ENCODE data around the gene REXO4.

Gene REXO4

GRCh38 chr9:133449760-133450159 lies 31.9 kb upstream of the REXO4 start:
- no peak for DNase-seq

DNA sequence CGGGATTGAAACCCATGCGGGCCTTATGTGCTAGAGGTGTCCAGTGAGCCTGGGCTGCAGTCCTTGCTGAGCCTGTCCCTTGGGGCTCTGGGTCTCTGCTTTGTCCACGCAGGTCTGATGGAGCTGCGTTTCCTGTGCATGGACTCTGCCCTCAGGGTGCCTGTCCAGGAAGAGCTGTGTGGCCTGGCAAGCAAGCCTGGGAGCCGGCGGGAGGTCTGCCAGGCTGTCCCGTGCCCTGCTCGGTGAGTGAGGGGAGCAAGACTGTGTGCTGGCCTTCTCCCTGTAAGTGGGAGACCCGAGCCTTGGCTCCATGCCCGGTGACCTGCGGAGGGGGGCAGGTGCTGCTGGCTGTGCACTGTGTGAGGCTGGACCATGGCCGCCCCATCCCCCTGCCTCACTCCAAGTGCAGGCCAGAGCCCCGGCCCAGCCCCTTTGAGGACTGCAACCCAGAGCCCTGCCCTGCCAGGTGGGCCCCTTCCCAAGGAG lies 30.7 kb upstream of the REXO4 start:
- DNase-seq: no peak

- DNase-seq: no peak
These were observed 27.6 kb upstream of the REXO4 start for GRCh38 chr9:133445293-133445969.

- no peak for DNase-seq
These were observed 26.2 kb upstream of the REXO4 start for GRCh38 chr9:133443982-133444381.

DNA sequence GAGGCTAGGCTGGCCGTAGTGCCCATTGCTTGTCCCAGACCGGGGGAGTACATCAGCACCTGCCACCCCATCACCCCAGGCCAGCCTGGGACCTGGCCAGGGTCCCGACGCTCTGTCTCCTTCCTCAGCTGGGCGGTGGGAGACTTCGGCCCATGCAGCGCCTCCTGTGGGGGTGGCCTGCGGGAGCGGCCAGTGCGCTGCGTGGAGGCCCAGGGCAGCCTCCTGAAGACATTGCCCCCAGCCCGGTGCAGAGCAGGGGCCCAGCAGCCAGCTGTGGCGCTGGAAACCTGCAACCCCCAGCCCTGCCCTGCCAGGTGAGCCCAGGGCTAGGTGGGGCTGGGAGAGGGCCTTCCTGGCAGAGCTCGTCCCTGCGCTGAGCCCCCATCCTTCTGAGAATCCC lies 25.4 kb upstream of the REXO4 start:
- DNase-seq: no peak

- DNase-seq: no peak
These were observed 23.8 kb upstream of the REXO4 start for GRCh38 chr9:133441571-133441970.

- DNase-seq: no peak
These were observed 23.1 kb upstream of the REXO4 start for GRCh38 chr9:133440874-133441273.

DNA sequence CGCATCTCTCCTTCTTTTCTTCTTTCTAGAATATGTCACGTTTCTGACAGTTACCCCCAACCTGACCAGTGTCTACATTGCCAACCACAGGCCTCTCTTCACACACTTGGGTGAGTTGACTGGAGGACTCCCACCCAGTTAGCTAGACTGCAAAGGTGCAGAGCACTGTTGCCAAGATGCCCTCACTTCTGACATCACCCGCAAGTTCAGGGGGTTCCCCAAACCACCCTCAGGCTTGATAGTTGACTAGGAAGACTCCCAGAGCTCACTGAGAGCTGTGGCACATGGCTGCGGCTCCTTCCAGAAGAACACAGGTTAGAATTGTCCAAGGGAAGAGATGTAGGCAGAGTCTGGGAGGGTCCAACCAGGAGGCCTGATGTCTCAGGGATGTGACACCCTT lies 21.5 kb upstream of the REXO4 start:
- DNase-seq: no peak

DNA sequence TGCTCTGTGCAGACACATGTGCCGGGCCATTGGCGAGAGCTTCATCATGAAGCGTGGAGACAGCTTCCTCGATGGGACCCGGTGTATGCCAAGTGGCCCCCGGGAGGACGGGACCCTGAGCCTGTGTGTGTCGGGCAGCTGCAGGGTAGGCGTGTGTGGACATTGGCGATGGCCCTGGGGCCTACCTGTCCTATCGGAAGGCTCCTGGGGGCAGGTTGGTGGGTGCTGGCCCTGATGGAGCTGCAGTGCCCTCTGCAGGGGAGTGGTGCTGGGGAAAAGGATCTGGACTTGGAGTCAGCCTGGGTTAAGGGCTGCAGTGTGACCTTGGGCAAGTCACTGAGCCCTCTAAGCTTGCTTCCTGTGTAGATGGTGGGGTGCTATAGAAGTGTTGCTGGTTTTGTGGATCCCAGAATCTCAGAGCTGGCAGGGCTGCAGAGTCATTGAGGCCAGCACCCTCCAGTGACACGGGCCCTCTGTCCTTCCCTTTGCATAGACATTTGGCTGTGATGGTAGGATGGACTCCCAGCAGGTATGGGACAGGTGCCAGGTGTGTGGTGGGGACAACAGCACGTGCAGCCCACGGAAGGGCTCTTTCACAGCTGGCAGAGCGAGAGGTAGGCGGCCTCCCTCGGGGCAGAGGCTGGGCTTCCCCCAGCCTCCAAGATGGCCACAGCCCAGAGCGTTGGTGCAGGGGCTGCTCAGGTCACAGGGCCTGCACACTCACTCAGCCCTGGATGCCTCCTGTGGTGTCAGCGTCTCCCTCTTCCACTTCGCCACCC lies 20.1 kb upstream of the REXO4 start:
- DNase-seq: no peak

DNA sequence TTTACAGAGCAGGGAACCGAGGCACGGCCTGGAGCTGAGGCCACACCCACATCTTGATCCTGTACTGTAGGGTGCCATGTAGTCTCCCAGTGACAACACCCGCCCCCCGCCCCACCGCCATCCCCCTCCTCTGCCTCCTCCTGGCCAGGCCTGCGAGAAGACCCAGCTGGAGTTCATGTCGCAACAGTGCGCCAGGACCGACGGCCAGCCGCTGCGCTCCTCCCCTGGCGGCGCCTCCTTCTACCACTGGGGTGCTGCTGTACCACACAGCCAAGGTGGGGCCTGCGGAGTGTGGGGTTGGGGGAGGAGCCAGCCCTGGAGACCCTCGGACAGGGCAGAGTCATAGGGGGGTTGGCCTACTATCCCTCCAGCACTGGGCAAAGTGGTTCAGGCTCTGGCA lies 18.9 kb upstream of the REXO4 start:
- no peak for DNase-seq

- no peak for DNase-seq
These were observed 15.6 kb upstream of the REXO4 start for GRCh38 chr9:133433351-133433843.

DNA sequence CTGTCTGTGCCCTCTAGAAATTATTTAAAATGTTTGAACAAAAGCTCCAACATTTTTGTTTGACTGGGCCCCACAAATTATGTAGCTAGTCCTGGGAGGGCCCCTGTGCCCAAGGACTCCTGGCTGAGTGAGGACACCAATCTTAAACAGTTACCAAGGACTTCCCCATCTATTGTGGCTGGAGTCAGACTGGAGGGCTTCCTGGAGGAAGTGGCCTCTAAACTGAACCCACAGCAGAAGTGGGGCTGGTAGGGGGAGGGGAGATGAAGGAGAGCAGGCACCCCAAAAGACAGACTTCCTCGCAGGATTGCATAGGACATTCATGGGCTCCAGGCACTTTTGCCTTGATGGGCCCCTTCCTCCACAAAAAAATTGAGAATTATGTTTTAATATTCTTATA lies 12.4 kb upstream of the REXO4 start:
- no peak for DNase-seq

GRCh38 chr9:133429641-133430161 lies 11.9 kb upstream of the REXO4 start:
- DNase-seq: no peak

DNA sequence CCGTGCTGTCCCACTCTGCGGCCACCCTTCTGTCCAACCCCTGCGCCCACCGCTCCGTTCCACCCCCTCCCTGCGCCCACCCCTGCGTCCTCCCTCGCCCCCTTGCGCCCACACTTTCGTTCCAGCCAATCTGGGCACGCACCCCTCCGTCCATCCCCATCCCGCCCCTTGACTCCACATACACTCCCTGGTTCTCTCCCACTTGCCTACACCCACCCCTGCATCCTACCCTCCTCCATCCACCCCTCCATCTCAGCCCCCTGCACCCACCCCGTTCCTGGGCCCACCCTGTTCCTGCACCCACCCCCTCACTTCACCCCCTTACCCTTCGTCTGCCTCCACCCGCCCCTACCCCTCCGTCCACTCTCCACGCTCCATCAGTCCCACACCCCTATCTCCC lies 11.4 kb upstream of the REXO4 start:
- no peak for DNase-seq

DNA sequence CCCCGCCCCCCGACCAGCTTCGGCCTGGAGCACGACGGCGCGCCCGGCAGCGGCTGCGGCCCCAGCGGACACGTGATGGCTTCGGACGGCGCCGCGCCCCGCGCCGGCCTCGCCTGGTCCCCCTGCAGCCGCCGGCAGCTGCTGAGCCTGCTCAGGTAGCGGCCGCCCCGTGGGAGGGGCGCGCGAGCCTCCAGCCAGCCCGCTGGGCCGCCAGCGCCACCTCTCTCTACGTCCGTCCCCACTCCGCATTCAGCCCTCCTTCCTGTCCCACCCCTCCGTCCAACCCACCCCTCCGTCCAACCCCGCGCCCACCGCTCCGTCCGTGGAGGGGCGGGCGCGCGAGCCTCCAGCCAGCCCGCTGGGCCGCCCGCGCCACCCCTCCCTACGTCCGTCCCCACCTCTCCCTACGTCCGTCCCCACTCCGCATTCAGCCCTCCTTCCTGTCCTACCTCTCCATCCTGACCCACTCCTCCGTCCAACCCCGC lies 10.8 kb upstream of the REXO4 start:
- no peak for DNase-seq

DNA sequence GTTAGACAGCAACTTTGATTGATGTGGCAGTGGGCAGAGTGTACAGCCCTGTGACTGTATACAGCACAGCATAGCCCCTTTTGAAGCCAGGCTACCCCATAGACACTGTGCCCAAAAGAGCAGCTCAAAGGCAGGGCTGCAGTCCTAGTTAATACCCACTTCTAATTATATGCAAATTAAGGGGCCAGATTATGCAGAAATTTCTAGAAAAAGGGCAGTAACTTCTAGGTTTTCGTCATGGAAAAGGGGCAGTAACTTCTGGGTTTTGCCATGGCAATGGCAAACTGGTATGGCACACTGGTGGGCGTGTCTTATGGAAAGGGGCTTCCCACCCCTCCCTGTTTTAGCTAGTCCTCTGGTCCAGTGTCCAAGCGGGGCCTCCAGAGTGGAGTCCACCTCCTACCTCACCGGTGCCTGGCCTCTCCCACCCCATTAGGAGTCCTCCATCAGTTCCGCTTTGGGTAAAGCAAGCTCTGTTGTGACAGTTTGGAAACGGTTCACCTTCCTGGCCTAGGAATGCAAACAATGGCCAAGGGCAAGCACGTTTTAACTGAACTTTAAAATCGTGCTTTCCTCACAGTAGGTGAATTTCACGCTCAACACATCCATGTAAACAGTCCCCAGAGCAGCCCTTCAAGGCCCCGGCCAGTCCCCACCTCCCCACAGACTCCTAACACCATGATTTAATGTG lies 10.0 kb upstream of the REXO4 start:
- DNase-seq: no peak

GRCh38 chr9:133426011-133426410 lies 8.2 kb upstream of the REXO4 start:
- no peak for DNase-seq

GRCh38 chr9:133425049-133425632 lies 7.3 kb upstream of the REXO4 start:
- no peak for DNase-seq

- no peak for DNase-seq
These were observed 6.4 kb upstream of the REXO4 start for GRCh38 chr9:133424187-133424586.

DNA sequence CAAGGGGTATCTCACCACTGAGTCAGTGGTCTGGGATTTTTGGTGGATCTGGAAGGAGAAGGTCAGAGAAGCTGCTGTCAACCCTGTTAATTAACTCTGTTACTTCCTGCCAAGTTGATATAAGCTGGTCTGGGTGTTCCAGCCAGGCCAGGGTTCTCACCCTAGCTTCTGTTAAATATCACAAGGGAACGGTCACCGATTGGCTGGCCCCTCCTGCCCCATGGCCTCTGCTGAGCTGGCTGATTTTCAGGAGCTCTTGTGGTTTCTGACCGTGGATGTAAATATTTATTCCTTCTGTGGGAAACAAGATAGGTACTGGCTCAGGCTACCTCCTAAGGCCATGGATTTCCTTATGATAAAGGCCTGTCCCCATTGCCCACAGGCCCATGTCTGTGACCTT lies 5.4 kb upstream of the REXO4 start:
- no peak for DNase-seq

DNA sequence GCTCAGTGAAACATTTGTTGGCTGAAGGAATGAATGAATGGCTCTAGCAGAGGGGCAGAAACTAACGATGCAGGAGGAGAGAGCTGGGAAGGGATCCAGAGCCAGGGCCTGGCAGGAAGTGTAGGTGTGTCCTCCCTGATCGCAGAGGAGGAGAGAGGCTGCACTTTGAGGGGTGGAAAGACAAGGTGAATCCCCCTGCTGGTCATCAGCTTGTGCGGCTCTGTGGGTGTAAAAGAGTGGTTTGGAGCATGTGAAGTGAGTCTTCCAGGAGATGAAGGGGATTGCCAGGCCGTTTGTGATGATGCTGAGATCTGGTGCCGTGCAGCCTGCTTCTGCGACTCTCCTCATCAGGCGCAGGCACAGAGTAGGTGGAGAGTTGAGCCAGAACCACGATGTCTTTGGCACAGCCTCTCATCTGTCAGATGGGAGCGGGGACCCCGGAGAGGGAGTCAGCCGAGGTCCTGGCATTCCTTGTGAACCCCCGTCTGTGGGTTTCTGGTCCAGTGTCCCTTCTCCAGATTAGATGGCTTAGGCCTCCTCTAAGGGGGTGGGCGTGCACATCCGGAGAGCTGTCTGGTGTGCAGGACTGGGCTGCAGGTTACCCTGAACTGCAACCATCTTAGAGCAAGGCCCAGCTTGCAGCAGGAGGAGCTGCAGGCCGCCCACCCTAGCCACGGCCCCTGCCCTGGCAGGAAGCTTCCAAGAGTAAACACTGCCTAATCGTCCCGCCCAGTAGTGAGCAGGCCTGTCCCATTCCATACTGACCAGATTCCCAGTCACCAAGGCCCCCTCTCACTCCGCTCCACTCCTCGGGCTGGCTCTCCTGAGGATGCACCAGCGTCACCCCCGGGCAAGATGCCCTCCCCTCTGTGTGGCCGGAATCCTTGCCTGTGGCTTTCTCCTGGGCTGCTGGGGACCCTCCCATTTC lies 4.1 kb upstream of the REXO4 start, which contains the start of gene ADAMTS13:
Gene ADAMTS13 (plus strand): TSS at position 753 of the 928 bp plus-strand sequence. CDS start 77 bp downstream, at position 830.
- DNase-seq: no peak

DNA sequence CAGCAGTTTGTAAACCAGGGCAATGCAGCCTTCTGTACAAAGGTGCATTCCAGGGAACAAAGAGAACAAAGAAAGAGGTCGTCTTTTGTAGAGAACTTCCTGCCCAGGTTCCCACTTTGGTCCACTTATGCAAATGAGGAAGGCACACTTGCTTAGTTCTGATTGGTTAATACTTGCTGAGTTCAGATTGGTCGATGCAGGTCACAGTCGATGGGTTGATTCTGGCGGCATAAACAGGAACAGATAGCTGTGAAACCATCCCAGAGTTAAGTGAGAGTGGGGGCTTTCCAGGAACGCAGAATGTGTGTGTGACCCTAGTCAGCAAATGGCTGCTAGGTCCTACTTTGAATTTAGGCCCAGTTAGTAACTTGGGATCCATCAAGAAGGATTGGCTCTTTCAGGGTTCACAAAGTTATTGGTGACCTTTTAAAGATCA lies 2.6 kb upstream of the REXO4 start:
- no peak for DNase-seq

Data from NCI-H1105 (cell line).